ENCODE results near the gene CHCT1. TPM values are rescaled to one million over a fixed set of nuclear protein-coding genes. Genes with fewer than 3 reads are reported as not detected.

The CHCT1 gene
- total RNA-seq, 1 donor from 2014 or later: not detected

DNA sequence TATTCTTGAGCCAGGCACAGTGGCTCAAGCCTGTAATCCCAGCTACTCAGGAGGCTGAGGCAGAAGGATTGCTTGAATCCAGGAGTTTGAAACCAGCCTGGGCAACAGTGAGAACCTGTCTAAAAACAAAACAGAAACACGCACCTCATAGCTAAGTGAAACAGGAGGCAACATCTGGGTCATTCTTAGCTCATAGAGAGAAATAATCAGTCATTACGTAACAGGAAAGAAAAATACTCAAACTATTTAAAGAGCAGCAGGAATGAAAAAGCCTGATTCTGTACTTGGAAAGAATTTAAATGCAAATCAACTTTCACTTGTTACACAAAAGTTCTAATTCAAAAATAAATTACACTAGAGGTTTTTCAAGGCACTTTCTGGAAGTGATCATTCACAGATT, 17.2 kb downstream of the CHCT1 start:
- DNase-seq (ENCODE audit: low spot score) (no peak), ATAC-seq (peak; percentile 12)

DNA sequence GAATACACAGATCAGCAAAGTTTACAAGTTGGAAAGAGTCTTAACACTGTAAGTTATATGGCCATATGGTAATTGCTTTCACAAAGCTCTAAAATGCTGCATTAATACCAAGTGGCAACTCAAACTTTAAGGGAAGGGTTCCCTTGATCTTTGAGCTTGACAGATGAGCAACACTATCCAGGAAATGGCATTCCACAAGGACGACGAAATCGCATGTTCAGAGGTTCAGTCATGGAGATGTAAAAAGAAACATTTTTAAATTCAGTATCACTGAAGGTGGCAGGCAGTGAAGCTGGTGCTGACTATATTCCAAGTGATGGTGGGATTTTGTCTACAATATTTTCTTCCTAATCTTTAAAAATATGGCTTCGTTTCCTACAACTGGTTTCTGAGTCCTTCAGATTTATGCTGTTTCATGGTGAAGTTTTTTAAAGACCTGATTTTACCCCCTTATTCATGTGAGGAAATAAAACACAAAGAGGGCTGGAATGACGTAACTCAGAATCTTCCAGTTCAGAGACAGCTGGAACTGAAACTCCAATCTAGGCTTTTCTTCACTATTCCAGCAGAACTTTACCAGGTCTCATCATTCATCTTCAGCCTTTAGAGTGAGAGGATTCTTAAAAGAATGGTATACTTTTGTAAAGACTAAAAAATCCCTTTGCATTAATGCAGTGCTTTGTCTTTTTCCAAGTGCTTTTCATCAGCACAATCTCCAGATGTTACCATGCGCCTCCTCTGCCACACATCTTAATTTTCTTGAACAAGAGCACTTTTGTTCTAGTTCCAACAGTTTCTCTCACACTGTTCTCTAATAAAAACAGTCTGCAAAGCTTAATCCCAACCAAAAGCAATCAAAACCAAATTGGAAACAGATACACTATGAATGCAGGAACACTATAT, 20.2 kb downstream of the CHCT1 start:
- no peak for ATAC-seq
- no peak for DNase-seq (ENCODE audit: low spot score)

DNA sequence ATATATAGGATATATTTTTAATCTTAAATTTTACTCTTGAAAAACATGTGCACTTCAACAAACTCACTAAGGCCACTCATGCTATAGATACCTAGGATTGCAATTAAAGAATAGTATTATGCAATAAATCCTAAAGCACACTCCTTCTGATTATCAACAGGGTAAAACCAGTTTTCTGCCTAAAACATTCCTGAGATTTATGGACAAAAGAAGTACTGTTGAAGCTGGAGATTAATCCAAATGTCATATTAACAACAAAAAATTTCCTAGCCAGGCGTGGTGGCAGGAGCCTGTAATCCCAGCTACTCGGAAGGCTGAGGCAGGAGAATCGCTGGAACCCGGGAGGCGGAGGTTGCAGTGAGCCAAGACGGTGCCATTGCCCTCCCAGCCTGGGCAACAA, 21.4 kb downstream of the CHCT1 start:
- DNase-seq (ENCODE audit: low spot score): no peak
- no peak for ATAC-seq

DNA sequence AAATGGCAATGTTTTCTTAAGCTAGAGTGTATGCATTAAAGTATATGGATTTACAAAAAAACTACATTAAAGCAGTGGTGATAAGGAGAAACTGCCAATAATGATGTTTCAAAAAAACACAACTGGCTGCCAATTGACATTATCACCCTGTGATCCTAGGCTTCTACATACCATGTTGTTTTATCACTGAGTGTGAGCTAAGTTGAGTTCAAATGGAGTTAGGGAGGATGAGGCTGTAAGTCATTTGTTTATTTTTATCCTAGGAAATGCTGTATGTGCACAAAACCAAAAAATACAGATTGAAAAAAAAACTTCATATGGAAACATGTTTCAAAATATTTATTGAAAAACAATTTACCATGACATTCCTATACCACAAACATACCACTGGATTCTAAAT, 22.9 kb downstream of the CHCT1 start:
- no peak for DNase-seq (ENCODE audit: low spot score)
- ATAC-seq: no peak

DNA sequence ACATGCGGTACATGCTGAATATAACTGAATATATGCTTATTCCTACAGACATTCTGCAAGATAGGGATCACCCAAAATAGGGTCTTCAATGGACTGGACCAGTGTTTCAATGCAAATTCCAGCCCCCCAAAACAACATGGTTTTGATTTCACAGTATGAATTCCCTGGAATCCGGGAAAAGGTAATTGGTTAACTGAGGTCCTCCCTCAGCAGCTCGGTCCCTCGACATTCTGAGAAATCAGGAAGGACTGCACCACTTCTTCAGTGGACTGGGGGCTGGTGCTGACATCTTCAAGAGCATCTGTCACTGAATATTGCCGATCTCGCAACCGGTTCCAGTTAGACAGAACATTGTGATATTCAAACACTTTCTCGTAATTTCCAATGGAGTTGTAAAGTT, 25.1 kb downstream of the CHCT1 start:
- DNase-seq (ENCODE audit: low spot score) (no peak), ATAC-seq (no peak)

GRCh38 chr17:60451071-60451470, 28.8 kb downstream of the CHCT1 start:
- ATAC-seq (no peak), DNase-seq (ENCODE audit: low spot score) (no peak)

GRCh38 chr17:60451965-60452364, 29.7 kb downstream of the CHCT1 start:
- DNase-seq (ENCODE audit: low spot score): no peak
- no peak for ATAC-seq

GRCh38 chr17:60455378-60455777, 33.1 kb downstream of the CHCT1 start:
- ATAC-seq: no peak

DNA sequence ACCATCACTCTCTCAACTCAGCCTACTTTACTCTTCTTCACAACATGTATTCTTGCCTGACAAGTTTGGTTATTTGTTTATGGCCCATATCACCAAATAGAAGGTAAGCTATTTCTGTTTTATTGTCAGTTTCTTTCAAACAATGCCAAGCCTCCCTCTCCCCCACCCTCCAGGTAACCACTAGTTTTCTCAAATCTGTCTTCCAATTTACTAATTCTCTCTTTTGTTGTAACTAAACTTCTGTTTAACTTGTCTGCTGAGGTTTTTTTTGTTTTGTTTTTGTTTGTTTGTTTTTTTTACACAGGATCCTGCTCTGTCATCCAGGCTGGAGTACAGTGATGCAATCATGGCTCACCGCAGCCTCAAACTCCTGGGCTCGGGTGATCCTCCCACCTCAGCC, 34.9 kb downstream of the CHCT1 start:
- ATAC-seq: no peak
- no peak for DNase-seq (ENCODE audit: low spot score)

More at GRCh38 chr17:60455378-60455777, 33.1 kb downstream of the CHCT1 start:
- no peak for DNase-seq (ENCODE audit: low spot score)

DNA sequence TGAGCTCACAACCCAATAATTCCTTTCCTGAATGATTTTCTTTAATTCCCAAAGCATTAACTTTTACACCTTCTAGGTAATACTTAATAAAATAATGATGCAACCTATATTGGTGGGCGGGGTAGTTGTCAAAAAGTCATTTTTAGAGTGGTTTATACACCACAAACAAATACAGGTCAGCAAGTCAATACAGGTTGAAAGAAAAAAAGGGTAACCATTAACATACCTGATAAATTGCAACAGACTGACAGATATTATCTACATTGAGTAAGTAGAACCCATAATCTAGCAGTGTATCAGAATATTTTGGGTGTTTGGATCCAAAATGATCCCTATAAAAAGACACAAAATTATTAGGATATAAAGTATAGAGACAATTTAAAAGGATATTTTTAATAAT, 39.3 kb downstream of the CHCT1 start:
- ATAC-seq (no peak), DNase-seq (ENCODE audit: low spot score) (no peak)

DNA sequence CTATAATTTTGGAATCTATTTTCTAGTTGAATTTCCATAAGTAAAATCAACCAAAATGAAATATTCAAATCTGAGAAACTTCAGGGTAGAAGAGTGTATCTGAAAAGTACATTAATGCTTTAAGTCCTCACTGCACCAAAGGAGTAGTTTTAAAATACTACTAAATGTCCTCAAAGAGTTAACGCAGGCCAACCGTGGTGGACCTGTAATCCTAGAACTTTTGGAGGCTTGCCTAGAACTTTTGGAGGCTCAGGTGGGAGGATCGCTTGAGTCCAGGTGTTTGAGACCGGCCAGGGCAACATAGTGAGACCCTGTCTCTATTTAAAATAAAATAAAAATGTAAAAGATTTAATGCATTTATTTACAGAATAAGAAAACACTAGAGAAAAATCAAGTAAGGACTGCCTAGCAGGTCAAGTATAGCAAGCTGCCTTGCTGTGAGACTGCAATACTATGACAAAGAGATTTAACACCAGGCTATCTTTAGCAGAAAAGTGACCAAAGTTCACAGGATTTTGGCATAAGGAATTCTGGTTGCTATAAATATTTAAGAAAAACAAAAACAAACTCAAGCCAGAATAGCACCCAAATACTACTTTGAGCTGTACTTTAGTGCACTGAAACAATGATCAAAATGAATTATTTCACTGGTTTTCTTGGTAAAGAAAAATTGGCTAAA, 41.0 kb downstream of the CHCT1 start:
- no peak for DNase-seq (ENCODE audit: low spot score)
- peak; percentile 77 for ATAC-seq

DNA sequence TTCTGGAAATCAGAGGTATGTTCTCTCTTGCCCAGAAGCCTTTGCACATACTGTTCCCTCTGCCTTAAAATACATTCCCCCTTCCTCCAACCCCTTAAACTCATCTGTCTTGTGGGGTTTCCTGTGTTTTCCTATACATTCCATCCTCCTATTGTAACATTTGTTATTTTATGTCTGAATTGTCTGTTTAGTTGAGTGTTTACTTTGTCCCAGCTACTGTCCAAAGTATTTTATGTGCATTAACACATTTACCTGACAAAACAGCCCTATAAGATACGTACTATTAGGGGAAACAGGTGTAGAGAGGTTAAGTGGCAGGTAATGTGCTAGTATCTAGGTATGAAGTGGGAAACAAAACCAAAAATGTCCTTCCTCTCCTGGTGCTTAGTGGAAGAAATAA, 42.1 kb downstream of the CHCT1 start:
- ATAC-seq: no peak

GRCh38 chr17:60468371-60468770, 46.1 kb downstream of the CHCT1 start:
- ATAC-seq (no peak), DNase-seq (ENCODE audit: low spot score) (no peak)

More for the DNA sequence above, 42.1 kb downstream of the CHCT1 start:
- DNase-seq (ENCODE audit: low spot score): no peak

- DNase-seq (ENCODE audit: low spot score) (no peak), ATAC-seq (no peak)
Observed at GRCh38 chr17:60471451-60471850, 49.2 kb downstream of the CHCT1 start.

DNA sequence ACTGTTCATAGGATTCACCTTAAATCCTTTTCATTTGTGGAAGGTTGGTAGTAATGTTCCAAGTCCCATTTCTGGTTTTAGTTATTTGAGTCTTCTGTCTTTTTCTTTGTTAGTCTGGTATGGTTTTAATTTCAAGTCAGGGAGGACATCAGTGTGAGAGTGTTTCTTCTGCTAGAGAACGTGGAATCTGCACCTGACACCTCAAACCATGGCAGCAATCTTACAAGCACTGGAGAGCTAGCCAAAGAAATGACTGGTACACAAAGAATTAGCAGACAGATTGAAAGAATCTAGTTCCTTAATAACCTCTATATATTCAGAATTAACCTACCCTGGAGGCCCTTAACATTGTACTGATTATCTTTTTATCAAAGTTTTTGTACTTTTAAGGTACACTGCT, 50.2 kb downstream of the CHCT1 start:
- DNase-seq (ENCODE audit: low spot score): no peak
- no peak for ATAC-seq

GRCh38 chr17:60473788-60474187, 51.5 kb downstream of the CHCT1 start:
- DNase-seq (ENCODE audit: low spot score) (no peak), ATAC-seq (no peak)

Other genes with a start within 250 kb of the CHCT1 start
- gene USP32, start 30.4 kb upstream of the CHCT1 start, total RNA-seq: 25.9 TPM
- gene APPBP2, start 103.8 kb downstream of the CHCT1 start, total RNA-seq: 13.6 TPM
- 5.0 TPM for gene PPM1D, start 177.7 kb downstream of the CHCT1 start, total RNA-seq